ENCODE data around the gene MYOM3. TPM values are rescaled to one million over a fixed set of nuclear protein-coding genes. Genes with fewer than 3 reads are reported as not detected.

MYOM3 gene
- total RNA-seq, 1 experiment from 2014 or later = 14.2 TPM

DNA sequence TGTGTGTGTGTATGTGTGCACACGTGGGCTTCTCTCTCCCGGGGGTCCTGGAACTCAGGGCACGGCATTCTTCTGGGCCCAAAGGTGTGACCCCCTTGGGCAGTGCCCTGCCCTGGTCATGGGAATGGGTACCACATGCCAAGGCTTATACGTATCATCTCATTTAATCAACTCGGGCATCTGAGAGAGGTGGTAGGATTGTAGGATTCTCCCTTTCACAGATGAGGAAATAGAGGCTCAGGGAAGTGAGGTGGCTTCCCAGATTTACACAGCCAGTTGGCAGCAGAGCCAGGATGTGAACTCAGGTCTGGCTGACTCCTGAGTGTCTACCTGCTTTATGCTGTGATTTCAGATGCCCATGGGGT lies 15.2 kb downstream of the MYOM3 start:
- DNase-seq (ENCODE audit: low spot score) = no peak

DNA sequence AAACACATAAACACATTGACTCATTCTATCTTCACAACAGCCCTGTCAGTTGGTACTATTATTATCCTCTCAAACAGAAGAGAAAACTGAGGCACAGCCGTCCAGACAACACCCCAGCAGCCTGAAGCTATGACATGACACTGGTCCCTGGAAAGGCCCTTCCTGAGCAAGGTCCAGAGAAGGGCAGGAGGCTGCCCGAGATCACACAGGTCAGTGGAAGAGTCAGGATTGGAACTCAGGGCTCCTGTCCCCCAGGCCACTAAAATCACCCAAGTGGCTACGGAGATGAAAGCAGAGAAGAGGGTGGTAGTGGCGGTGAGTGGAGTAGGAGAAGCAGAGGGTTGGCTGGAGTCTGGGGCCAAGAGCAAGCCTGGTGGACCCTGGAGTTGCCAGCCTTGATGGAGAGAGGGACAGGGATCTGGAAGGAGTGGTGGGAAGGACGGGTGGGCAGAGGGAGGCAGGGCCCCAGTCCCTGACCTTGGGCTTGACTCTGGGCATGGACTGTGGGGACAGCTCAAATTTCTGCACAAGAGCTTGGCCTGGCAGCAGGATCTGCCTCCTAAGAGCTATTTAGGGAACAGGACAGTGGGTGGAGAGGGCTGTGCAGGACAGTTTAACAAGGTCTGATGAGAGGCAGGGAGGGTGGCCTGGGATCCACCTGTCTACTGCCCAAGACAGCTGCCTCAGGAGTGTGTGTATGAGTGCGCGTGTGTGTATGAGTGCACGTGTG lies 15.8 kb downstream of the MYOM3 start:
- DNase-seq (ENCODE audit: low spot score) = no peak

GRCh38 chr1:24095140-24095859 lies 16.6 kb downstream of the MYOM3 start:
- DNase-seq (ENCODE audit: low spot score) = no peak

DNA sequence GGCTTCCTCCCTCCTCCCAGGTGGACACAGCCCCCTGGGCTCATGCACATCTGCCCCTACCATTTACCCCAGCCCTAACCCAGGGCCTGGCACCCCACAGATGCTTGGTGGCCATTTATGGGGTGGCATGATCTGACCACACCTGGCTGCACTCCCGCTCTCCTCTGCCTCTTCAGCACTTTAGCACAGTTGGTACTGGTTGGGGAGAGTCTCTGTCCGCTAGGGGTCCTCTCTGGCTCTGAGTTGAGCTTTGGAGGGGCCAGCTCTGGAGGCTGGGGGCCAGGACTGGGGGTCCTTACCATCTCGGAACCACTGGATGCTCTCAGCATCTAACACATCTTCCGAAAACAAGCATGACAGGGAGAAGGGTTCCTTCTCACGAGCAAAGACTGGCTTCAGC lies 17.4 kb downstream of the MYOM3 start:
- no peak for DNase-seq (ENCODE audit: low spot score)

- no peak for DNase-seq (ENCODE audit: low spot score)
These were observed 18.2 kb downstream of the MYOM3 start for GRCh38 chr1:24093732-24094131.

- DNase-seq (ENCODE audit: low spot score) = no peak
These were observed 19.0 kb downstream of the MYOM3 start for GRCh38 chr1:24092979-24093378.

GRCh38 chr1:24091971-24092482 lies 19.9 kb downstream of the MYOM3 start:
- no peak for DNase-seq (ENCODE audit: low spot score)

DNA sequence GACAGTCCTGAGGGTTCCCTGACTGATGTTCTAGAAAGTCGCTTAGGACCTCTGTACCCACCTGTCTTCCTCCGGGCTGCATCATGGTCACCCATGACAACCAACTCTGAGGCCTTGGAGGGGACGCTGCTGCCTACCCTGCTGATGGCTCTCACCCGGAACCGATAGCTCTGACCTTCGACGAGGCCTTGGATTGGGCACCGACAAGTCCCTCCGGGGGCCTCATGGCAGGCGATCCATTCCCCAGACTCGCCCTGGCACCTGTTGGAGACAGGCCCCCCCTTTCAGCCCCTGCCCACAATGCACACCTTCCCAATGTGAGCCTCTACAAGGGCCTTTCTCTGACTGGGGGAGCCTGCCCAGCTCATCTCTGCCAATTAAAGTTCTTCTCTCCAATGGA lies 21.2 kb downstream of the MYOM3 start:
- DNase-seq (ENCODE audit: low spot score) = no peak

- DNase-seq (ENCODE audit: low spot score) = no peak
These were observed 22.0 kb downstream of the MYOM3 start for GRCh38 chr1:24089743-24090555.

- DNase-seq (ENCODE audit: low spot score) = no peak
These were observed 22.8 kb downstream of the MYOM3 start for GRCh38 chr1:24089027-24089742.

GRCh38 chr1:24086466-24086865 lies 25.5 kb downstream of the MYOM3 start:
- DNase-seq (ENCODE audit: low spot score) = no peak

DNA sequence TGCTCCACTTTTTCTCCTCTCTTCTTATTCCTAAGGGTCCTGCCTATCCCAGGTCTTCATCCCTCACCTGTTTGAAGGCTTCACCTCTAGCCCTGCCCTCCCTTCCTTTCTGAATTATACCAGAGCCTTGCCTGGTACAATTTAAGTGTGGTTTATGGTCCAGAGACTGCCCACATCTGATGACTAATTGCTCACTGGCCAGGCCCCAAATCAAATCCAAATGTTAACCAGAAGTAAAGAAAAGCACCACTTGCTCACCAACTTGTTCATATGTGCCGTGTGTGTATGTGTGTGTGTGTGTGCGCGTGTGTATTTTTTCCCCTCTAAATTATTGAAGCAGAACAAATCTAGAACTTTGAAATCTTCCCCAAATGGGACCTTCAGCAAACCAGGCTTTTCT lies 26.4 kb downstream of the MYOM3 start:
- no peak for DNase-seq (ENCODE audit: low spot score)

DNA sequence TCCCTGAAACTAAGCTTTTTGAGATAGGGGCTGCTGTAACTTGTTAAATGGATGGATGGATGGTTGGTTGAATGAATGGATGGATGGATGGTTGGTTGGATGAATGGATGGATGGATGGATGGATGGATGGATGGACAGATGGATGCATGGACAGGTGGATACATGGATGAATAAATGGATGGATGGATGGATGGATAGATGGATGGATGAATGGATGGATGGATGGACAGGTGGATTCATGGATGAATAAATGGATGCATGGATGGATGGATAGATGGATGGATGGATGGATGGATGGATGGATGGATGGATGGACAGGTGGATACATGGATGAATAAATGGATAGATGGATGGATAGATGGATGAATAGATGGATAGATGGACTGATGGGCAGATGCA lies 26.9 kb downstream of the MYOM3 start:
- DNase-seq (ENCODE audit: low spot score) = no peak

DNA sequence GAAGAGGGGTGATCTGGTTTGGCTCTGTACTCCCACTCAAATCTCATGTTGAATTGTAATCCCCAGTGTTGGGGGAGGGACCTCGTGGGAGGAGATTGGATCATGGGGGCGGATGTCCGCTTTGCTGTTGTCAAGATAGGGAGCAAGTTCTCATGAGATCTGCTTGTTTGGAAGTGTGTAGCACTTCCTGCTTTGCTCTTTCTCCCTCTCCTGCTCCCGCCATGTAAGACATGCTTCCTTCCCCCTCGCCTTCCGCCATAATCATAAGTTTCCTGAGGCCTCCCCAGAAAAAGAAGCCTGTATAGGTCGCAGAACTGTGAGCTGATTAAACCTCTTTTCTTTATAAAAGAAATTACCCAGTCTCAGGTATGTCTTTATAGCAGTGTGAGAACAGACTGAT lies 27.9 kb downstream of the MYOM3 start:
- no peak for DNase-seq (ENCODE audit: low spot score)

DNA sequence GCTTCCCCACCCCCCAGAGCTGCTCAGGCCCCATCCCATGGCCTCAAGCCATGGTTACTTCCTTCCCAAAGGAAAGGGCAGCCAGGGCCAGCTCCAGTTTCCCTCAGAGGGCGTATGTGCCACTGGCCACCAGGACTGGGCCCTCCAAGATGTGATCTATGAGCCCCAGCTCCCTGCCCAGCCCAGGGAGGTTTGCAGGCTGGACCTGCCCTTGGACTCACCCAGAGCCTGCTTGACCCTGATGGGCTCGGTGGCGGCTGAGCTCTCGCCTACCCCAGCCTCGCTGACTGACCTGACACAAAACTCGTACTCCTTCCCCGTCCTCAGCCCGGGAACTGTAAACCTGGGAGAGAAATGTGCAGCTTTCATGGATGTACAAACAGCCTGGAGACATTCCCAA lies 29.6 kb downstream of the MYOM3 start:
- no peak for DNase-seq (ENCODE audit: low spot score)

DNA sequence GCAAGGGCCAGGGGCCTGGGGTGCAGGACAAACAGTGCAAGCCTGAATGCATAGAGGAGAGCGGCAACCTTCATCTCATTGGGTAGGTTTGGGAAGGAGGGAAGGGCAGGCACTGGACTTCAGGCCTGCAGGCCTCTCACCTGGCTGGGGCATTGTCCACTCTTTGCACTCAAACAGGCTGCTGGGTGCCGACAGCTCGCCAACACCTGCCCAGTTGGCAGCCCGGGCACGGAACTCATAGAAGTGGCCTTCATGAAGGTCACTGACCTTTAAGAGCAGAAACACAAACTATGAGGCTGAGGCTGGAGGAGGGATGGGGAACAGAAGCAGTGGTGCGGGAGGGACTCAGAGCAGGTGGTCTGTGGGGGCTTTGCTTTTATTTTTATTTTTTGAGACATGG lies 30.7 kb downstream of the MYOM3 start:
- no peak for DNase-seq (ENCODE audit: low spot score)

DNA sequence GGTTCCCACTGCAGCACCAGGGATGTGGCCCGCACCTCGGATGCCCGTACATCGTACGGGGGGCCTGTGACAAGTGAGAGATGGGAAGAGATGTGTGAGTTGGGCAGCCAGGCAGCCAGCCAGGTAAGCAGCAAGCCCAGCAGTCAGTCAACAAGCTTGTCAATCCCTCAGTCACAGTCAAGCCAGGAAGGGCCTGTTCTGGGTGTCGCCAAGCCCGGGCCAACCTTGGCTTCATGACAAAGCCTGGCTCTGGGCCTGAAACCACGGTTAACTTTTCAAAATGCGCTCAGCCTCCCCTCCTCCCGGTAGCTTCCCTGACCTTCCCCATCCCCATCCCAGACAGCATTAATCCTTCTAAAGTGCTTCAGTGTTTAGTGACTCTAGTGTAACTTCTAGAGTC lies 31.8 kb downstream of the MYOM3 start:
- no peak for DNase-seq (ENCODE audit: low spot score)

DNA sequence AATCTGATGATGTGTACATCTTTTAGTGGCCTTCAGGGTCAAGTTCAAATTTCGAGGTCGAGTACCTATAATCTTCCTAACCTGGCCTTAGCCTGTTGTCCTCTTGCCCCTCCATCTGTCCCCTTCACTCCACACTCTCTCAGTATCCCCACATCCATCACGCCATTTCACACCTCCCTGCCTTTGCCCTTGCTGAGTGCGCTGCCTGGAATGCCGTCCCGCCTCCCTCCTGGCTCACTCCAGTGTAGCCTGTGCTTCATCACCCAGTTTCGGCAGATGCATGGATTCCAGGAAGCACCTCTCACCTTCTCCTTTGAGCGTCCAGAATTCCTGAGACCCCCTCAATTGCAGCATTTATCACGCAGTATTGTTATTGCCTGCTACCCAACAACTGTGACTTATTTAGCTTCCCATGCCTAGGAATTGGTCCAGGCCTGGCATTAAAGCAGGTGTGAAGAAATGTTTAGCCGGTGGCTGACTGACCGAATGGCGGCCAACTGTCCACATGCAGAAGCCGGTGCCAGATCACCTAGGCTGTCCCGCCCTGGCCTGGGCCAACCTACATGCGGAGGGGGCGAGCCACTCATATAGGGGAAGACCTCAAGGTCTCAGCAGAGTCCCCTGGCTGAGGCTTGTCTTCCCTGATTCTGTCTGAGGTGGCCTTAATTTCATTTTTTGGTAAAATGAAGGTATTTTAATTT lies 34.5 kb downstream of the MYOM3 start:
- DNase-seq (ENCODE audit: low spot score) = no peak

DNA sequence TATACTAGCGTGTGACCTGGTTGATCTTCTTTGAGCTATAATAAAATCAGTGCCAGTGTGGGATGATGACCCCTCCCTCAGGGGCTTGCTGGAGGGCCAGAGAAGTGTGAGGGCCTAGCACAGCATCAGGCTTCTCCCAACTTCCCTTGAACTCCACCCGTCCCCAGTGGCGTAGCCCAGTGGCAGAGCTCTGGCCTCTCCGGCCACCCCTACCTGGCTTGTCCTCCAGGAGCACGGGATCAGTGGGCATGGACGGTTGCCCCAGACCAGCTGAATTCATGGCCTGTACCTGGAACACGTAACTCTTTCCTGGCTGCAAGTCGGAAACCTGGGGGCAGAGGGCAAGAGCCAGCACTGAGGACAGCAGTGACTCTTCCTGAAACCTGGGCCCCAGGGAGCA lies 36.0 kb downstream of the MYOM3 start:
- DNase-seq (ENCODE audit: low spot score) = no peak

DNA sequence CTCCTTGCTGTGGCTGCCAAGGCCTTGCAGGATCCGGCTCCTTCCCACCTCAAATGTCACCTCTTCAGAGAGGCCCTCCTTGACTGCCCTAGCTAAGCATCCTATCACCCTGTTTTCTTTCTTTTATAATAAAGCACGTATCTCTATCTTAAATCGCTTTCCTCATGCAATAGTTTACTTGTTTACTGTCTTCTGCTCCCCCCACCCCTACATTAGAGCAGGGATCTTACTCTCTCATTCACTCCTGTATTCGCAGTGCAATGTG lies 36.4 kb downstream of the MYOM3 start:
- DNase-seq (ENCODE audit: low spot score) = no peak

GRCh38 chr1:24074817-24075589 lies 36.9 kb downstream of the MYOM3 start:
- DNase-seq (ENCODE audit: low spot score) = no peak
